ENCODE data around the gene FUT4.

DNA sequence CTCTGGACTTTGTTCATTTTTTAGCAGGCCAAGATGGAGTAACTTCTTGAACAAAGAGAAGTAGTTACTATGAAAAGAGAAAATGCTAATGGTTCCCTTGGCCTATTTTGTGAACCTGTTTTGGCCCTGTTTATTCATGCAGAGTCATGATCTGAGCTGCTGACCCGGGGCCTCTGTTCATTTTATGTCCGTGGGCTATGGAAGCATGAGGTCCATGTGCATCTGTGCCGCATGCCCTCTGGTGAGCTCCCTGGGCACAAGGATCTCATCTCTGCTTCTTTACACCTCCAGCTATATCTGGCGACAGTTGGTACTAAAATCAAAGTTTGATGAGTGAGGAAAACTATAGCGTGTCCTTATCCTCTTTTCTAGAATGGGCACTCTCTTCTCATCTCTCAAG lies 24.5 kb downstream of the FUT4 start:
- TF ChIP-seq, protein P1, sequence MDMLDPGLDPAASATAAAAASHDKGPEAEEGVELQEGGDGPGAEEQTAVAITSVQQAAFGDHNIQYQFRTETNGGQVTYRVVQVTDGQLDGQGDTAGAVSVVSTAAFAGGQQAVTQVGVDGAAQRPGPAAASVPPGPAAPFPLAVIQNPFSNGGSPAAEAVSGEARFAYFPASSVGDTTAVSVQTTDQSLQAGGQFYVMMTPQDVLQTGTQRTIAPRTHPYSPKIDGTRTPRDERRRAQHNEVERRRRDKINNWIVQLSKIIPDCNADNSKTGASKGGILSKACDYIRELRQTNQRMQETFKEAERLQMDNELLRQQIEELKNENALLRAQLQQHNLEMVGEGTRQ (IDR thresholded peaks at IDR 0.05) = no peak
- TF ChIP-seq CBX2 (IDR thresholded peaks at IDR 0.05; ENCODE audit: borderline replicate concordance, low read depth) = no peak
- TF ChIP-seq, protein P2, sequence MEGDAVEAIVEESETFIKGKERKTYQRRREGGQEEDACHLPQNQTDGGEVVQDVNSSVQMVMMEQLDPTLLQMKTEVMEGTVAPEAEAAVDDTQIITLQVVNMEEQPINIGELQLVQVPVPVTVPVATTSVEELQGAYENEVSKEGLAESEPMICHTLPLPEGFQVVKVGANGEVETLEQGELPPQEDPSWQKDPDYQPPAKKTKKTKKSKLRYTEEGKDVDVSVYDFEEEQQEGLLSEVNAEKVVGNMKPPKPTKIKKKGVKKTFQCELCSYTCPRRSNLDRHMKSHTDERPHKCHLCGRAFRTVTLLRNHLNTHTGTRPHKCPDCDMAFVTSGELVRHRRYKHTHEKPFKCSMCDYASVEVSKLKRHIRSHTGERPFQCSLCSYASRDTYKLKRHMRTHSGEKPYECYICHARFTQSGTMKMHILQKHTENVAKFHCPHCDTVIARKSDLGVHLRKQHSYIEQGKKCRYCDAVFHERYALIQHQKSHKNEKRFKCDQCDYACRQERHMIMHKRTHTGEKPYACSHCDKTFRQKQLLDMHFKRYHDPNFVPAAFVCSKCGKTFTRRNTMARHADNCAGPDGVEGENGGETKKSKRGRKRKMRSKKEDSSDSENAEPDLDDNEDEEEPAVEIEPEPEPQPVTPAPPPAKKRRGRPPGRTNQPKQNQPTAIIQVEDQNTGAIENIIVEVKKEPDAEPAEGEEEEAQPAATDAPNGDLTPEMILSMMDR (IDR thresholded peaks at IDR 0.05) = no peak
- no peak for TF ChIP-seq RNF2 (IDR thresholded peaks at IDR 0.05; ENCODE audit: borderline replicate concordance, low read depth)
- no peak for TF ChIP-seq EP300 (IDR thresholded peaks at IDR 0.05)
- TF ChIP-seq JUNB (IDR thresholded peaks at IDR 0.05) = no peak
- no peak for TF ChIP-seq PHF8 (IDR thresholded peaks at IDR 0.05; ENCODE audit: borderline replicate concordance, low read depth)
- no peak for TF ChIP-seq NFE2L2 (conservative IDR thresholded peaks at IDR 0.05; ENCODE audit: low read length)
- TF ChIP-seq, protein P3, sequence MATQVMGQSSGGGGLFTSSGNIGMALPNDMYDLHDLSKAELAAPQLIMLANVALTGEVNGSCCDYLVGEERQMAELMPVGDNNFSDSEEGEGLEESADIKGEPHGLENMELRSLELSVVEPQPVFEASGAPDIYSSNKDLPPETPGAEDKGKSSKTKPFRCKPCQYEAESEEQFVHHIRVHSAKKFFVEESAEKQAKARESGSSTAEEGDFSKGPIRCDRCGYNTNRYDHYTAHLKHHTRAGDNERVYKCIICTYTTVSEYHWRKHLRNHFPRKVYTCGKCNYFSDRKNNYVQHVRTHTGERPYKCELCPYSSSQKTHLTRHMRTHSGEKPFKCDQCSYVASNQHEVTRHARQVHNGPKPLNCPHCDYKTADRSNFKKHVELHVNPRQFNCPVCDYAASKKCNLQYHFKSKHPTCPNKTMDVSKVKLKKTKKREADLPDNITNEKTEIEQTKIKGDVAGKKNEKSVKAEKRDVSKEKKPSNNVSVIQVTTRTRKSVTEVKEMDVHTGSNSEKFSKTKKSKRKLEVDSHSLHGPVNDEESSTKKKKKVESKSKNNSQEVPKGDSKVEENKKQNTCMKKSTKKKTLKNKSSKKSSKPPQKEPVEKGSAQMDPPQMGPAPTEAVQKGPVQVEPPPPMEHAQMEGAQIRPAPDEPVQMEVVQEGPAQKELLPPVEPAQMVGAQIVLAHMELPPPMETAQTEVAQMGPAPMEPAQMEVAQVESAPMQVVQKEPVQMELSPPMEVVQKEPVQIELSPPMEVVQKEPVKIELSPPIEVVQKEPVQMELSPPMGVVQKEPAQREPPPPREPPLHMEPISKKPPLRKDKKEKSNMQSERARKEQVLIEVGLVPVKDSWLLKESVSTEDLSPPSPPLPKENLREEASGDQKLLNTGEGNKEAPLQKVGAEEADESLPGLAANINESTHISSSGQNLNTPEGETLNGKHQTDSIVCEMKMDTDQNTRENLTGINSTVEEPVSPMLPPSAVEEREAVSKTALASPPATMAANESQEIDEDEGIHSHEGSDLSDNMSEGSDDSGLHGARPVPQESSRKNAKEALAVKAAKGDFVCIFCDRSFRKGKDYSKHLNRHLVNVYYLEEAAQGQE (IDR thresholded peaks at IDR 0.05) = no peak
- TF ChIP-seq CEBPB (IDR thresholded peaks at IDR 0.05) = no peak
- TF ChIP-seq HOXB5 (CRISPR knock-in tag; IDR thresholded peaks at IDR 0.05) = no peak
- TF ChIP-seq EHMT2 (IDR thresholded peaks at IDR 0.05; ENCODE audit: low read depth) = no peak
- no peak for TF ChIP-seq POLR2A (IDR thresholded peaks at IDR 0.05; ENCODE audit: low read length)
